Hematopoietic multipotent progenitor cell treated with erythropoietin and hydrocortisone succinate and interleukin-3 and kit ligand, for 17 days (in vitro differentiated cells): ENCODE measurements around the gene TRO.
A peak's percentile ranks its signal among the peaks of the same experiment; 100 is the strongest.

ENCODE experiments used
- DNase-seq: peaks from one replicate; pipeline ENCODE4 v3.0.0-alpha.2; 2015; ENCODE audit warnings: low spot score

Gene TRO

GRCh38 chrX:54950730-54951375 is 30.2 kb downstream of the TRO start:
- DNase-seq, result no peak

- DNase-seq, result no peak
These were observed 41.1 kb downstream of the TRO start for GRCh38 chrX:54961750-54962149.

- no peak for DNase-seq
These were observed 44.3 kb downstream of the TRO start for GRCh38 chrX:54964766-54965497.

- no peak for DNase-seq
These were observed 56.8 kb downstream of the TRO start for GRCh38 chrX:54977387-54977786.

- peak; percentile 6 for DNase-seq
These were observed 57.8 kb downstream of the TRO start for GRCh38 chrX:54978448-54978847.

- no peak for DNase-seq
These were observed 58.8 kb downstream of the TRO start for GRCh38 chrX:54979432-54979831.

GRCh38 chrX:54980334-54980733 is 59.7 kb downstream of the TRO start:
- no peak for DNase-seq
